ENCODE results near the gene CEP128. TPM values are rescaled to one million over a fixed set of nuclear protein-coding genes. Genes with fewer than 3 reads are reported as not detected.

CEP128 gene
- polyA plus RNA-seq, 1 experiment = 1.9 TPM

DNA sequence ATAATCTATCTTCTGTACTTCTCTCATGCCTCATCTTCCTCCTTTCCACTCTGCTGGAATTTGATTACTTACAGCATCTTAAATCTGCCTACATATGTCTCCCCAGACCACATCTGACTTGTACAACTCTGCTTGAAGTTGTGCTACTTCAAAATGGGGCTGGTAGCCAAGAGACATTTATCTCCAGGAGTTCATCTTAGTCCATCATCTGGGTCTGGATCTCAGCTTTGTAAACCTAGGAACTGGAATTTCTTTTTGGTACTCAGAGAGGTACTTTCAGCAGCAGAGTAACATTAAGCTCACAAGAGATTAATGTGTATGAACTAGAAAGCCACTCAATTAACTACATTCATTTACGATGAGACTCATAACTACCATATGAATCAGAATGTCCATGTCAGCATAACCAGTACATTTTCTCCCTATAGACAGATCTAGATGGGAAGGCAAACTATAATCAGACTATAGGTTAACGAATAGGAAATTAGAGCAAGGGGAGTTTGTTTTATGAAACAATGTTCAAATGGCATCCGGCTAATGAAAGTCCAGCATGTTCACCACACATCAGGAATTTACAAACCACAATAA is 178.8 kb downstream of the CEP128 start:
- CTCF ChIA-PET = no interaction called here
- TF ChIP-seq, protein P1, sequence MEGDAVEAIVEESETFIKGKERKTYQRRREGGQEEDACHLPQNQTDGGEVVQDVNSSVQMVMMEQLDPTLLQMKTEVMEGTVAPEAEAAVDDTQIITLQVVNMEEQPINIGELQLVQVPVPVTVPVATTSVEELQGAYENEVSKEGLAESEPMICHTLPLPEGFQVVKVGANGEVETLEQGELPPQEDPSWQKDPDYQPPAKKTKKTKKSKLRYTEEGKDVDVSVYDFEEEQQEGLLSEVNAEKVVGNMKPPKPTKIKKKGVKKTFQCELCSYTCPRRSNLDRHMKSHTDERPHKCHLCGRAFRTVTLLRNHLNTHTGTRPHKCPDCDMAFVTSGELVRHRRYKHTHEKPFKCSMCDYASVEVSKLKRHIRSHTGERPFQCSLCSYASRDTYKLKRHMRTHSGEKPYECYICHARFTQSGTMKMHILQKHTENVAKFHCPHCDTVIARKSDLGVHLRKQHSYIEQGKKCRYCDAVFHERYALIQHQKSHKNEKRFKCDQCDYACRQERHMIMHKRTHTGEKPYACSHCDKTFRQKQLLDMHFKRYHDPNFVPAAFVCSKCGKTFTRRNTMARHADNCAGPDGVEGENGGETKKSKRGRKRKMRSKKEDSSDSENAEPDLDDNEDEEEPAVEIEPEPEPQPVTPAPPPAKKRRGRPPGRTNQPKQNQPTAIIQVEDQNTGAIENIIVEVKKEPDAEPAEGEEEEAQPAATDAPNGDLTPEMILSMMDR (IDR thresholded peaks at IDR 0.05; ENCODE audit: insufficient read depth, low read depth, low read length) = no peak
- H3K4me3 ChIP-seq (ENCODE audit: low read depth, low read length) = no peak overlapping the region
- no peaks in the 10 kb centered on the region for H3K27me3 ChIP-seq (ENCODE audit: control insufficient read depth, insufficient read depth, low read length)
- POLR2A ChIA-PET = interaction anchor here (0.6 kb wide), 1 partner anchor 11 kb away, joined by 3 read pairs; no protein-coding TSS in a partner anchor
- H3K36me3 ChIP-seq (ENCODE audit: control insufficient read depth, insufficient read depth, low read length) = no peaks in the 10 kb centered on the region
- DNase-seq (ENCODE audit: low read depth) = no peak

DNA sequence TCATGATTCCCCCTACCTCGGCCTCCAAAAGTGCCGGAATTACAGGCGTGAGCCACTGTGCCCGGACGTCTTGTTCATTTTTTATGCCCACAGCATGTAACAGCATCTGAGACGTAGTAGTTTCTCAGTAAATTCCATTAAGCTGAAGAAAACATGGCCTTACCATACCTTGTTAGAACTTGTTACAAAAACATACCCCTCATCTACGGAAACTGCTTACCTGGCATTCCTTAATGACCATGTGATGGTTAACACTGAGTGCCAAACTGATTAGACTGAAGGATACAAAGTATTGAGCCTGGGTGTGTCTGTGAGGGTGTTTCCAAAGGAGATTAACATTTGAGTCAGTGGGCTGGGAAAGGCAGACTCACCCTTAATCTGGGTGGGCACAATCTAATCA is 186.8 kb downstream of the CEP128 start:
- TF ChIP-seq, protein P1 (IDR thresholded peaks at IDR 0.05; ENCODE audit: insufficient read depth, low read depth, low read length) = no peak
- CTCF ChIA-PET = no interaction called here
- POLR2A ChIA-PET = no interaction called here
- Histone ChIP-seq H3K4me3 (ENCODE audit: low read depth, low read length) (no peak overlapping the region), H3K27me3 (ENCODE audit: control insufficient read depth, insufficient read depth, low read length) (no peaks in the 10 kb centered on the region), H3K36me3 (ENCODE audit: control insufficient read depth, insufficient read depth, low read length) (no peaks in the 10 kb centered on the region)
- no peak for DNase-seq (ENCODE audit: low read depth)

DNA sequence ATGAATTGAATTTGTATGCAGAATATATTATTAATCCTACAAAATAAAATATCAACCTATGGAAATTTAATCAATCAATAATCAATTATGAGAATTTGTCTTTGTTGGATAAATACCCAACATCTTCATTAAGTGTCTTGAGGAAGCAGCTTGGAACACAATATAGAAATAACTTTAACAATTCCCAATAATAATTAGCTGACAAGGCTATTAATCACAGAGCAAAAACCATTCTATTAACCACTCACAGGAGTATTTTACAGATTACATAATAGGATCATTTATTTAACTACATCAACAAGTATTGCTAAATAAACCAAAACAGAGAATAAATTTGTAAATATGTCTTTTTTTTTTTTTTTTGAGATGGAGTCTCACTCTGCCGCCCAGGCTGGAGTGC is 190.3 kb downstream of the CEP128 start:
- TF ChIP-seq, protein P1 (IDR thresholded peaks at IDR 0.05; ENCODE audit: insufficient read depth, low read depth, low read length) = no peak
- ChIA-PET POLR2A (interaction anchor here (0.6 kb wide), 2 partner anchors 11 to 20 kb away, joined by 3 to 10 read pairs; no protein-coding TSS in a partner anchor), CTCF (no interaction called here)

DNA sequence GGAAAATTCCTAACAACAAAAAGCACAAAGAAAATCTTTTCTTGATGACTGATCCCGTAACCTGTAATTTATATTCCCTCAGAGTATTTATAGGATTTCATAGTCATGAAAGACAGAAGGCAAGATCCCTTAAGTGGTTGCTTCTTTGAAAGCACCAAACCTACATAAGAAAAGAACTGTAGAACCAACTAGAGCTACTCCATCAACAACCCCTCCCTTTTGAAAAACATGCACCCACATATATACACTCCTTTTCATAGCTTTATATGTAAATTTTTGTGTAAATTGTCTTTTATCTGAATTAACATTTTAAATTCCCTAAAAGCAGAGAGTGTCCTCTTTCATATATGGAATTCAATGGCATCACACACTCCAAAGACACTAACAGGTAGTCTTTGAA is 215.3 kb downstream of the CEP128 start:
- H3K27me3 ChIP-seq (ENCODE audit: control insufficient read depth, insufficient read depth, low read length) = no peaks in the 10 kb centered on the region

More for the DNA sequence above, 190.3 kb downstream of the CEP128 start:
- Histone ChIP-seq H3K27me3 (ENCODE audit: control insufficient read depth, insufficient read depth, low read length) (no peaks in the 10 kb centered on the region), H3K36me3 (ENCODE audit: control insufficient read depth, insufficient read depth, low read length) (no peaks in the 10 kb centered on the region), H3K4me3 (ENCODE audit: low read depth, low read length) (no peak overlapping the region)
- DNase-seq (ENCODE audit: low read depth) = no peak

DNA sequence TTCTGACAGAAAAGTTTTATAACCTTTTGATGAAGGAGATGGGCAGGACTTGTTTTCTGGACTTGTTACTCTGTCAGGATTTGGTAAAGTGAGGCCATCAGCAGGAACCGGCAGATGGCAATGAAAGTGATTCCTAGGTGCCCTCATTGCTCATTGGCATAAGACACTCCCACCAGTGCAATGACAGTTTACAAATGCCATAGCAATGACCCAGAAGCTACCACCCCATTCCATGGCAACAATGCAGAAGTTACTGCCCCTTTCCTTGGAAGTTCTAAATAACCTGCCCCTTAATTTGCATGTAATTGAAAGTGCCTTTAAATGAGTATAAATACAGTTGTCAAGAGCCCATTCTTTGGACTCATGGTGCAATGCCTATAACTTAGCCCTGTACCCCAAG is 222.6 kb downstream of the CEP128 start:
- Histone ChIP-seq H3K36me3 (ENCODE audit: control insufficient read depth, insufficient read depth, low read length) (no peaks in the 10 kb centered on the region), H3K27me3 (ENCODE audit: control insufficient read depth, insufficient read depth, low read length) (no peaks in the 10 kb centered on the region), H3K4me3 (ENCODE audit: low read depth, low read length) (no peak overlapping the region)
- TF ChIP-seq, protein P1 (IDR thresholded peaks at IDR 0.05; ENCODE audit: insufficient read depth, low read depth, low read length) = no peak
- ChIA-PET POLR2A (no interaction called here), CTCF (interaction anchor here (0.5 kb wide), 1 partner anchor 506 kb away, joined by 3 read pairs; no protein-coding TSS in a partner anchor)
- no peak for DNase-seq (ENCODE audit: low read depth)

More for the DNA sequence above, 215.3 kb downstream of the CEP128 start:
- POLR2A ChIA-PET = no interaction called here
- DNase-seq (ENCODE audit: low read depth) = no peak
- TF ChIP-seq, protein P1 (IDR thresholded peaks at IDR 0.05; ENCODE audit: insufficient read depth, low read depth, low read length) = no peak
- no peak overlapping the region for H3K4me3 ChIP-seq (ENCODE audit: low read depth, low read length)
- CTCF ChIA-PET = interaction anchor here (0.9 kb wide), 1 partner anchor 25 kb away, joined by 3 read pairs; no protein-coding TSS in a partner anchor
- H3K36me3 ChIP-seq (ENCODE audit: control insufficient read depth, insufficient read depth, low read length) = no peaks in the 10 kb centered on the region

All from BJ (cell line).